Ishikawa (cell line): ENCODE data around the gene SLC39A9.
A peak's percentile ranks its signal among the peaks of the same experiment; 100 is the strongest.

Experiments used
- CREB1 ChIP-seq: IDR thresholded peaks from 2 replicates; pipeline ENCODE4 v1.6.1; 2012; ENCODE audit warnings: low read depth
- EP300 ChIP-seq: IDR thresholded peaks from 2 replicates; pipeline ENCODE4 v1.6.1; 2012; ENCODE audit warnings: borderline replicate concordance
- MAX ChIP-seq: IDR thresholded peaks from 2 replicates; pipeline ENCODE4 v1.6.1; 2012
- NFIC ChIP-seq: IDR thresholded peaks from 2 replicates; pipeline ENCODE4 v1.6.1; 2012
- RAD21 ChIP-seq: IDR thresholded peaks from 2 replicates; pipeline ENCODE4 v1.6.1; 2012; ENCODE audit warnings: low read depth
- REST ChIP-seq: IDR thresholded peaks from 2 replicates; pipeline ENCODE4 v1.6.1; 2012; ENCODE audit warnings: low read depth, mild to moderate bottlenecking

GRCh38 chr14:69481815-69482568 is 83.5 kb downstream of the SLC39A9 start:
- TF ChIP-seq NFIC (peak; percentile 79), EP300 (peak; percentile 85), REST (no peak), MAX (no peak; the same call in 1 of the 2 replicates), RAD21 (no peak), CREB1 (no peak)
